ENCODE results near the gene IGFBP5. TPM values are rescaled to one million over a fixed set of nuclear protein-coding genes. Genes with fewer than 3 reads are reported as not detected.
A peak's percentile ranks its signal among the peaks of the same experiment; 100 is the strongest.

Gene IGFBP5
- polyA plus RNA-seq, 3 donors: not detected

GRCh38 chr2:216648105-216648504 is 47.2 kb downstream of the IGFBP5 start:
- H3K27me3 Mint-ChIP-seq (ENCODE audit: low read depth in 3 of 3): peaks cover 0 to 2% (median 2%) of the 10 kb centered on the region in 3 donors
- no peak overlapping the region for H3K9ac ChIP-seq (ENCODE audit: insufficient read depth, low read length, poor library complexity, severe bottlenecking)
- no peaks in the 10 kb centered on the region for H3K36me3 ChIP-seq (replicated peaks in 1 of 2; ENCODE audit: control insufficient read depth in 1 of 2, insufficient read depth in 2 of 2, low read length in 2 of 2)
- H3K4me1 ChIP-seq (ENCODE audit: control insufficient read depth in 1 of 2, insufficient read depth in 2 of 2, low read length in 2 of 2): no peaks in the 10 kb centered on the region
- H3K9me3 Mint-ChIP-seq: peaks cover 0 to 4% (median 0%) of the 10 kb centered on the region in 7 donors
- H3K4me3 Mint-ChIP-seq: no peak overlapping the region
- no peak for TF ChIP-seq CTCF (IDR thresholded peaks at IDR 0.05)
- H3K27ac Mint-ChIP-seq: no peak overlapping the region
- H3K27ac ChIP-seq (ENCODE audit: low read depth in 1 of 2, low read length in 2 of 2): no peak overlapping the region
- no peaks in the 10 kb centered on the region for H3K27me3 ChIP-seq (ENCODE audit: control insufficient read depth in 2 of 2, insufficient read depth in 2 of 2, low read length in 2 of 2)
- H3K36me3 Mint-ChIP-seq: no peaks in the 10 kb centered on the region
- H4K20me1 ChIP-seq (ENCODE audit: insufficient read depth, low read length): no peaks in the 10 kb centered on the region
- WGBS (ENCODE audit: insufficient coverage): 81% methylated on average over 3 of the region's 3 CpGs
- intact Hi-C loops (cut with micrococcal nuclease): no loop called here
- H3K79me2 ChIP-seq (ENCODE audit: insufficient read depth, low read length): no peaks in the 10 kb centered on the region
- peak in 1 of 3 donors; percentile 15 for DNase-seq
- no peak overlapping the region for H3K4me3 ChIP-seq (replicated peaks in 1 of 3; ENCODE audit: low read depth in 2 of 3, low read length in 3 of 3)
- no peaks in the 10 kb centered on the region for H3K9me3 ChIP-seq (replicated peaks in 1 of 2; ENCODE audit: control insufficient read depth in 1 of 2, insufficient read depth in 1 of 2, low read length in 2 of 2)
- peaks cover 6% of the 10 kb centered on the region for H3K4me1 Mint-ChIP-seq
- no peak overlapping the region for H2AFZ ChIP-seq (ENCODE audit: insufficient read depth, low read depth, low read length, poor library complexity, severe bottlenecking)
- no peak overlapping the region for H3K4me2 ChIP-seq (replicated peaks; ENCODE audit: extremely low read depth, low read length, poor library complexity, severe bottlenecking)

- Mint-ChIP-seq H3K36me3 (no peaks in the 10 kb centered on the region), H3K4me1 (peaks cover 4% of the 10 kb centered on the region), H3K27ac (no peak overlapping the region), H3K27me3 (ENCODE audit: low read depth in 3 of 3) (peaks cover 0 to 2% (median 2%) of the 10 kb centered on the region in 3 donors), H3K9me3 (peaks cover 0 to 4% (median 0%) of the 10 kb centered on the region in 7 donors), H3K4me3 (no peak overlapping the region)
- Histone ChIP-seq H2AFZ (ENCODE audit: insufficient read depth, low read depth, low read length, poor library complexity, severe bottlenecking) (no peak overlapping the region), H3K79me2 (ENCODE audit: insufficient read depth, low read length) (no peaks in the 10 kb centered on the region), H3K27me3 (ENCODE audit: control insufficient read depth in 2 of 2, insufficient read depth in 2 of 2, low read length in 2 of 2) (no peaks in the 10 kb centered on the region), H3K27ac (ENCODE audit: low read depth in 1 of 2, low read length in 2 of 2) (no peak overlapping the region), H3K4me3 (replicated peaks in 1 of 3; ENCODE audit: low read depth in 2 of 3, low read length in 3 of 3) (no peak overlapping the region), H3K9me3 (replicated peaks in 1 of 2; ENCODE audit: control insufficient read depth in 1 of 2, insufficient read depth in 1 of 2, low read length in 2 of 2) (no peaks in the 10 kb centered on the region), H4K20me1 (ENCODE audit: insufficient read depth, low read length) (no peaks in the 10 kb centered on the region), H3K9ac (ENCODE audit: insufficient read depth, low read length, poor library complexity, severe bottlenecking) (no peak overlapping the region), H3K36me3 (replicated peaks in 1 of 2; ENCODE audit: control insufficient read depth in 1 of 2, insufficient read depth in 2 of 2, low read length in 2 of 2) (no peaks in the 10 kb centered on the region), H3K4me2 (replicated peaks; ENCODE audit: extremely low read depth, low read length, poor library complexity, severe bottlenecking) (no peak overlapping the region), H3K4me1 (ENCODE audit: control insufficient read depth in 1 of 2, insufficient read depth in 2 of 2, low read length in 2 of 2) (no peaks in the 10 kb centered on the region)
- no peak for TF ChIP-seq CTCF (IDR thresholded peaks at IDR 0.05)
- intact Hi-C loops (cut with micrococcal nuclease): no loop called here
- no peak for DNase-seq
- WGBS (ENCODE audit: insufficient coverage): no CpG with 5 or more reads among the region's 3 CpGs
These were observed 49.2 kb downstream of the IGFBP5 start for GRCh38 chr2:216646116-216646515.

All from CD14-positive monocyte (primary cell).